Measurements from ENCODE around the gene SHC2. TPM values are rescaled to one million over a fixed set of nuclear protein-coding genes. Genes with fewer than 3 reads are reported as not detected.
"Not testable (repeated sequence)": the region's sequence is repeated elsewhere in the genome, so short reads cannot be mapped to it uniquely, and the experiment has no call there.

Gene SHC2
- total RNA-seq, 1 experiment from 2014 or later = 1.1 TPM

DNA sequence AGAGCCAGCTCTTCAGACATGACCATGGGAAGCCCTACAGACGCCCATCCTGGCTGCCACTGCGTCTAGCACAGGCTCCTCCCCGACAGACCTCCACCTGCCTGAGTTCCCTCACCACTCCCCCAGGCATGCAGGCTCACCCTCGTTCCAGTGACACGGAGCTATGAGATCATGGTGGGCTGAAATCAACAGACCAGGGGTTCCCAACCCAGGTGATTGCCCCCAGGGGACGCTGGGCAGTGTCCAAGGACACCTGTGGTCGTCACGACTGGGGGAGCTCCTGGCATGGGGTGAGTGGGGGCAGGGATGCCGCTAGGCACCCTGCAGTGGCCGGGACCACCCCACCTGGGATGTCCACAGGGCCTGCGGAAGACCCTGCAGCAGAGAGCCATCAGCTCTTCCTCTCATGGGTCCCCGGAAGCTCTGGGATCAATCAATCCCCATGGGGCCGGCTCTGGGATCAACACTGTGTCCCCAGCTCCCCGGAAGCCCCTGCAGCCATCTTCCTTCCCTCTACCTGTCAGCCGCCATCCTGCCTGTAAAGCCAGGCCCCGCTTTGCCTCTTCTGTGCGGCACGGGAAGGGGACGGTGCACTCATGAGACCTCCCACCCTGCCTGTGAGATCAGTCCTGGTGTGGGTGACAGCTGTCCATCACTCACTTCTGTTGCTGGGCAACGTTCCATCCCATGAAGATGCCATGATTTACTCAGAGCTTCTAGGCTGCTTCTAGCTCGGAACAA, 22.7 kb upstream of the SHC2 start:
- intact Hi-C loops (cut with micrococcal nuclease; ENCODE audit: unreplicated experiment) = loop anchor here (10.0 kb wide), 1 partner anchor 79 kb away; the partner anchor contains the start of gene C2CD4C
- ChIA-PET POLR2A (ENCODE audit: low non-redundant PET) (no interaction called here), CTCF (no interaction called here)
- Histone ChIP-seq H3K4me1 (ENCODE audit: insufficient read depth, low read length, poor library complexity, severe bottlenecking) (peaks cover 7% of the 10 kb centered on the region), H3K36me3 (ENCODE audit: insufficient read depth, low read length, poor library complexity, severe bottlenecking) (no peaks in the 10 kb centered on the region), H3K9me3 (ENCODE audit: low read depth, low read length, poor library complexity, severe bottlenecking) (no peaks in the 10 kb centered on the region), H3K27me3 (replicated peaks; ENCODE audit: insufficient read depth, low read depth, low read length, poor library complexity) (peaks cover 21% of the 10 kb centered on the region), H3K27ac (ENCODE audit: low read depth, low read length, poor library complexity, severe bottlenecking) (no peak overlapping the region), H3K4me3 (ENCODE audit: low read depth, low read length, poor library complexity, severe bottlenecking) (no peak overlapping the region)
- DNase-seq (ENCODE audit: low spot score) = no peak
- TF ChIP-seq, protein P1, sequence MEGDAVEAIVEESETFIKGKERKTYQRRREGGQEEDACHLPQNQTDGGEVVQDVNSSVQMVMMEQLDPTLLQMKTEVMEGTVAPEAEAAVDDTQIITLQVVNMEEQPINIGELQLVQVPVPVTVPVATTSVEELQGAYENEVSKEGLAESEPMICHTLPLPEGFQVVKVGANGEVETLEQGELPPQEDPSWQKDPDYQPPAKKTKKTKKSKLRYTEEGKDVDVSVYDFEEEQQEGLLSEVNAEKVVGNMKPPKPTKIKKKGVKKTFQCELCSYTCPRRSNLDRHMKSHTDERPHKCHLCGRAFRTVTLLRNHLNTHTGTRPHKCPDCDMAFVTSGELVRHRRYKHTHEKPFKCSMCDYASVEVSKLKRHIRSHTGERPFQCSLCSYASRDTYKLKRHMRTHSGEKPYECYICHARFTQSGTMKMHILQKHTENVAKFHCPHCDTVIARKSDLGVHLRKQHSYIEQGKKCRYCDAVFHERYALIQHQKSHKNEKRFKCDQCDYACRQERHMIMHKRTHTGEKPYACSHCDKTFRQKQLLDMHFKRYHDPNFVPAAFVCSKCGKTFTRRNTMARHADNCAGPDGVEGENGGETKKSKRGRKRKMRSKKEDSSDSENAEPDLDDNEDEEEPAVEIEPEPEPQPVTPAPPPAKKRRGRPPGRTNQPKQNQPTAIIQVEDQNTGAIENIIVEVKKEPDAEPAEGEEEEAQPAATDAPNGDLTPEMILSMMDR (conservative IDR thresholded peaks at IDR 0.05; ENCODE audit: low read depth, low read length) = no peak
- TF ChIP-seq EZH2 (IDR thresholded peaks at IDR 0.05; ENCODE audit: borderline replicate concordance, low read depth, low read length, poor library complexity, severe bottlenecking) = no peak
- no TSS peak for BruUV-seq (replicated peaks)

DNA sequence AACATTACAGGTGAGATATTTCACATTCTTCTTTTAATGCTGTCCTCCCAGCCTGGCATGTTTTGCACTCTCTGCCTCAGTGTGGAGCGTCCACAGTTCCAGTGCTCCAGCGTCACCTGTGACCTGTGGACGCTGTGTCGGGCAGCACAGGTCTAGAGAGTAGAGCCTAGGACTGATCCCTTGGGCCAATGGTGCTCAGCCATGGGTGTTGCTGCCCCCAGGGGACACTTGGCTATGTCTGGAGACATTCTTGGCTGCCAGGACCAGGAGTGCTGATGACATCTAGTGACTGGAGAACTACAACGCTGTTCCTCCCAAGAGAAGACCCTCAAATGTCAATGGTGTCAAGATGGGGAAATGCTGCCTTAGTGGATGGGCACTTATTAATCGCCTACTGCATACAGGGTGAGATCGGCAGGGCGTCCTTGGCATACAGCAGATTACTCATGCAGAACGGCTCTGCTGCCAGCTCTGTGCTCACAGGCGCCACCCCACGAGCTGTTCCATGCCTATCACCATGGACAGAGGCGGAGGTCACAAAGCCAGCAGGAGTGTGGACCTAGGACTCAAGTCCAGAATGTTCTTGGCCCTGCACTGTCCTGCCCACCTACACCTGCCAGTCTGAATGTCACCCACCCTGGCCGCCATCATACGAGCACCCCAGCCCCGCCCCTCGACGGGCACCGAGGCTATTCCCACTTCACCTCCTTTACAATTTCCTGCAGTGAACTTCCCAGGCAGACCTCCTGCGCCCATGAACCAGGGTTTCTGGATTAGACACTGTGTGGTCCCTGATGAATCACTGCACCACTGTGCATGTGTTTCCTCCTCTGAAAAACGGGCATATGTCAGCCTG, 21.6 kb upstream of the SHC2 start:
- POLR2A ChIA-PET (ENCODE audit: low non-redundant PET) = no interaction called here
- TF ChIP-seq, protein P1 (conservative IDR thresholded peaks at IDR 0.05; ENCODE audit: low read depth, low read length) = peak; percentile 28; the same call in 1 of the 2 replicates
- TF ChIP-seq EZH2 (IDR thresholded peaks at IDR 0.05; ENCODE audit: borderline replicate concordance, low read depth, low read length, poor library complexity, severe bottlenecking) = no peak
- no peak for DNase-seq (ENCODE audit: low spot score)

DNA sequence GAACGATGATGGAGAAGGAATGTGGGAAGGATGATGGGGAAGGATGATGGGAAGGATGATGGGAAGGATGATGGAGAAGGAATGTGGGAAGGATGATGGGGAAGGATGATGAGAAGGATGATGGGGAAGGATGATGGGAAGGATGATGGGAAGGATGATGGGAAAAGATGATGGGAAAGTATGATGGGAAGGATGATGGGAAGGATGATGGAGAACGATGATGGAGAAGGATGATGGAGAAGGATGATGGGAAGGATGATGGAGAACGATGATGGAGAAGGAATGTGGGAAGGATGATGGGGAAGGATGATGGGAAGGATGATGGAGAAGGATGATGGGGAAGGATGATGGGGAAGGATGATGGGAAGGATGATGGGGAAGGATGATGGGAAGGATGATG, 20.3 kb upstream of the SHC2 start:
- H3K27ac ChIP-seq (ENCODE audit: low read depth, low read length, poor library complexity, severe bottlenecking); H3K9me3 ChIP-seq (ENCODE audit: low read depth, low read length, poor library complexity, severe bottlenecking); H3K4me3 ChIP-seq (ENCODE audit: low read depth, low read length, poor library complexity, severe bottlenecking); DNase-seq (ENCODE audit: low spot score); CTCF ChIA-PET; POLR2A ChIA-PET (ENCODE audit: low non-redundant PET); H3K36me3 ChIP-seq (ENCODE audit: insufficient read depth, low read length, poor library complexity, severe bottlenecking); BruUV-seq (replicated peaks): not testable (repeated sequence)
- Histone ChIP-seq H3K4me1 (ENCODE audit: insufficient read depth, low read length, poor library complexity, severe bottlenecking) (peaks cover 10% of the 10 kb centered on the region), H3K27me3 (replicated peaks; ENCODE audit: insufficient read depth, low read depth, low read length, poor library complexity) (peaks cover 19% of the 10 kb centered on the region)
- intact Hi-C loops (cut with micrococcal nuclease; ENCODE audit: unreplicated experiment) = loop anchor here (10.0 kb wide), 1 partner anchor 76 kb away; the partner anchor contains the start of gene C2CD4C

More for the DNA sequence above, 21.6 kb upstream of the SHC2 start:
- no peak overlapping the region for H3K27ac ChIP-seq (ENCODE audit: low read depth, low read length, poor library complexity, severe bottlenecking)
- H3K9me3 ChIP-seq (ENCODE audit: low read depth, low read length, poor library complexity, severe bottlenecking) = no peaks in the 10 kb centered on the region
- no peaks in the 10 kb centered on the region for H3K36me3 ChIP-seq (ENCODE audit: insufficient read depth, low read length, poor library complexity, severe bottlenecking)
- H3K27me3 ChIP-seq (replicated peaks; ENCODE audit: insufficient read depth, low read depth, low read length, poor library complexity) = peaks cover 21% of the 10 kb centered on the region
- CTCF ChIA-PET = no interaction called here
- intact Hi-C loops (cut with micrococcal nuclease; ENCODE audit: unreplicated experiment) = loop anchor here (10.0 kb wide), 1 partner anchor 78 kb away; the partner anchor contains the start of gene C2CD4C
- no TSS peak for BruUV-seq (replicated peaks)
- peaks cover 10% of the 10 kb centered on the region for H3K4me1 ChIP-seq (ENCODE audit: insufficient read depth, low read length, poor library complexity, severe bottlenecking)
- no peak overlapping the region for H3K4me3 ChIP-seq (ENCODE audit: low read depth, low read length, poor library complexity, severe bottlenecking)
